K562 (cell line): Measurements from ENCODE around the gene C1orf21. TPM values are rescaled to one million over a fixed set of nuclear protein-coding genes. Genes with fewer than 3 reads are reported as not detected.

ENCODE experiments used
- ATAC-seq: fragments of 200-7000 bp; cut with Tn5 transposase; 3 replicates; pipeline ENCODE4 v1.9.1; 2020; ENCODE audit warnings: moderate library complexity
- BruUV-seq: library from RNA; stranded (reverse); fragments of 400-500 nt; replicated peaks from 2 replicates; lab custom pipeline; 2021; lab: Mats Ljungman, UMichigan
- CTCF ChIA-PET: fragments of 300-600 bp; formaldehyde crosslinking; extraction: SDS; loops from one replicate; lab custom pipeline; 2021; ENCODE audit warnings: low intra/inter-chr PET ratio; lab: Yijun Ruan, JAX
- POLR2A ChIA-PET: fragments of 300-600, 350-650 bp; sonication (Branson Sonifier 250); formaldehyde crosslinking; extraction: SDS; loops from one replicate; lab custom pipeline; 2021; ENCODE audit warnings: antibody characterized with exemption, inconsistent platforms; lab: Yijun Ruan, JAX
- DNase-seq, 4 experiments: peaks; one replicate each; pipeline versions ENCODE4 v3.0.0 to v3.0.0-alpha.2; 2011 to 2018; ENCODE audit warnings: low spot score in 3 of 4, mixed read lengths in 3 of 4; ENCODE audit errors: extremely low read depth in 1 of 4
- FAIRE-seq: peaks from 2 replicates; lab custom pipeline; 2011; peaks lifted over from hg19 to GRCh38; lab: Jason Lieb, UNC
- H2AFZ ChIP-seq: 2 replicates; pipeline ENCODE4 v1.6.0; 2011; ENCODE audit warnings: low read depth, low read length, control low read depth, inconsistent platforms
- H3K27ac ChIP-seq: fragments of 200-600 bp; 3 replicates; pipeline ENCODE4 v1.8.0; 2011; ENCODE audit warnings: low read depth, mild to moderate bottlenecking, control low read depth, inconsistent platforms, low read length, moderate library complexity, mixed read lengths; ENCODE audit errors: extremely low read depth
- H3K27me3 ChIP-seq, 2 experiments: fragments of 300-600 bp in 1 of 2; 2 replicates in 1 of 2; 3 replicates in 1 of 2; pipeline versions ENCODE4 v1.6.0 to v1.8.0; 2011; ENCODE audit warnings: inconsistent platforms in 2 of 2, low read length in 2 of 2, mild to moderate bottlenecking in 1 of 2, mixed read lengths in 1 of 2, moderate library complexity in 1 of 2; ENCODE audit not compliant: control insufficient read depth in 2 of 2, insufficient read depth in 2 of 2
- H3K36me3 ChIP-seq: fragments of 300-600 bp; 3 replicates; pipeline ENCODE4 v1.8.0; 2011; ENCODE audit warnings: mild to moderate bottlenecking, low read length, inconsistent platforms; ENCODE audit not compliant: control insufficient read depth, insufficient read depth
- H3K4me1 ChIP-seq, 2 experiments: fragments of 200-600 bp in 1 of 2; replicated peaks in 1 of 2; 2 replicates in 1 of 2; 3 replicates in 1 of 2; pipeline versions ENCODE4 v1.5.1 to v1.8.0; 2011; ENCODE audit warnings: inconsistent platforms in 2 of 2, low read length in 2 of 2, mild to moderate bottlenecking in 1 of 2, mixed read lengths in 1 of 2, moderate library complexity in 1 of 2; ENCODE audit not compliant: control insufficient read depth in 2 of 2, insufficient read depth in 2 of 2
- H3K4me2 ChIP-seq: 2 replicates; pipeline ENCODE4 v1.6.1; 2011; ENCODE audit warnings: low read length, control low read depth, inconsistent platforms, mixed read lengths; ENCODE audit not compliant: insufficient read depth
- H3K4me3 ChIP-seq: fragments of 200-600 bp; sonication (generic), shearing (Covaris generic); 2 replicates; pipeline ENCODE4 v1.5.1; 2016; ENCODE audit warnings: control low read depth, inconsistent platforms
- H3K79me2 ChIP-seq: fragments of 200-600 bp; 3 replicates; pipeline ENCODE4 v1.8.0; 2011; ENCODE audit warnings: low read length, inconsistent platforms; ENCODE audit not compliant: control insufficient read depth, insufficient read depth
- H3K9ac ChIP-seq, 2 experiments: 2 replicates each; pipeline versions ENCODE4 v1.6.0 to v1.6.1; 2011; ENCODE audit warnings: low read depth in 2 of 2, low read length in 2 of 2, control low read depth in 1 of 2, inconsistent platforms in 1 of 2, mild to moderate bottlenecking in 1 of 2, mixed read lengths in 1 of 2; ENCODE audit not compliant: insufficient read depth in 1 of 2
- H3K9me1 ChIP-seq: one replicate; pipeline ENCODE4 v1.6.0; 2011; ENCODE audit warnings: inconsistent platforms, mild to moderate bottlenecking, low read length, moderate library complexity; ENCODE audit not compliant: control insufficient read depth, insufficient read depth
- H3K9me3 ChIP-seq: replicated peaks from 2 replicates; pipeline ENCODE4 v1.5.1; 2011; ENCODE audit warnings: low read depth, low read length, inconsistent platforms; ENCODE audit not compliant: control insufficient read depth, insufficient read depth
- H4K20me1 ChIP-seq: replicated peaks from 2 replicates; pipeline ENCODE4 v1.6.1; 2011; ENCODE audit warnings: low read length, inconsistent platforms, mixed read lengths; ENCODE audit not compliant: control insufficient read depth, insufficient read depth
- FOSL1 ChIP-seq: fragments of 200-800 bp; sonication (Bioruptor generic); conservative IDR thresholded peaks from 2 replicates; pipeline ENCODE4 v1.6.1; 2016; ENCODE audit warnings: missing genetic modification characterization, missing compliant biosample characterization
- HDAC6 ChIP-seq: IDR thresholded peaks from 2 replicates; pipeline ENCODE4 v1.6.1; 2012; ENCODE audit warnings: low read depth, mild to moderate bottlenecking, control low read depth, inconsistent platforms, low read length, moderate library complexity
- MTA1 ChIP-seq: fragments of 450-650 bp; IDR thresholded peaks from 2 replicates; pipeline ENCODE4 v1.6.1; 2017; ENCODE audit warnings: borderline replicate concordance
- MXI1 ChIP-seq: IDR thresholded peaks from 2 replicates; pipeline ENCODE4 v1.6.1; 2011; ENCODE audit warnings: low read depth, mild to moderate bottlenecking, improper control_type of control experiment, low read length
- PHB2 ChIP-seq: fragments of 450-650 bp; IDR thresholded peaks from 2 replicates; pipeline ENCODE4 v1.6.1; 2017; ENCODE audit warnings: low read depth
- ZFP1 ChIP-seq: fragments of 450-650 bp; formaldehyde crosslinking; IDR thresholded peaks from 2 replicates; pipeline ENCODE4 v1.4.0; 2020; ENCODE audit warnings: mild to moderate bottlenecking, mixed read lengths
- WGBS: fragments of 100-300 bp; shearing (Covaris generic); methylation state at CpG from one replicate; pipeline ENCODE4 v1.1.6; 2016; ENCODE audit warnings: low coverage, mixed read lengths; ENCODE audit not compliant: insufficient coverage; ENCODE audit errors: missing lambda C conversion rate; 5-methylcytosine and 5-hydroxymethylcytosine counted together
- in situ Hi-C: fragments of 300-500 bp; cut with MboI; formaldehyde crosslinking; loops from 4 replicates; pipeline ENCODE4 v1.15.0; 2018; ENCODE audit warnings: inconsistent platforms, mixed read lengths
- intact Hi-C: fragments of 100-400 bp; cut with micrococcal nuclease; formaldehyde crosslinking; loops from 2 replicates; pipeline ENCODE4 v1.14.2; 2022
- polyA plus RNA-seq, 8 experiments: library from polyadenylated mRNA; depleted of rRNA in 4 of 8; stranded (reverse) in 5 of 8; unstranded in 3 of 8; fragments of >200 nt; fragmentation: Nextera tagmentation in 2 of 8; fragmentation: Illumina TruSeq in 1 of 8; extraction: Ambion mirVana in 2 of 8; extraction: Trizol in 1 of 8; gene quantifications; 2 replicates each; pipeline versions ENCODE4 v1.2.1 to v1.2.3, GENCODE V29; 2011 to 2014; ENCODE audit warnings: inconsistent platforms in 1 of 8, missing spikeins in 1 of 8
- total RNA-seq, 7 experiments: library from RNA; depleted of rRNA in 6 of 7; stranded (reverse); fragments of >200 nt in 6 of 7; fragmentation: Illumina TruSeq in 2 of 7; extraction: Trizol in 2 of 7; gene quantifications; 2 replicates each; pipeline versions ENCODE4 v1.2.1 to v1.2.3, GENCODE V29; 2011 to 2021; ENCODE audit warnings: low replicate concordance in 1 of 7
- TF ChIP-seq, protein P1 (sequence below): fragments of 450-650 bp; IDR thresholded peaks from 2 replicates; pipeline ENCODE4 v1.6.1; 2016
- TF ChIP-seq, protein P2 (sequence below): fragments of 450-650 bp; IDR thresholded peaks from 2 replicates; pipeline ENCODE4 v1.7.0; 2016; ENCODE audit warnings: borderline replicate concordance
- TF ChIP-seq, protein P3 (sequence below): fragments of 450-650 bp; conservative IDR thresholded peaks from 2 replicates; pipeline ENCODE4 v1.6.1; 2016; ENCODE audit warnings: missing genetic modification characterization, low read depth, mild to moderate bottlenecking, missing compliant biosample characterization, moderate library complexity

Gene C1orf21
- total and polyA plus RNA-seq, 9 of the 15 experiments (the other 6 are each of a cell fraction or from before 2014, with no cell fraction given) = under 0.01 to 0.31 (median 0.07) TPM

DNA sequence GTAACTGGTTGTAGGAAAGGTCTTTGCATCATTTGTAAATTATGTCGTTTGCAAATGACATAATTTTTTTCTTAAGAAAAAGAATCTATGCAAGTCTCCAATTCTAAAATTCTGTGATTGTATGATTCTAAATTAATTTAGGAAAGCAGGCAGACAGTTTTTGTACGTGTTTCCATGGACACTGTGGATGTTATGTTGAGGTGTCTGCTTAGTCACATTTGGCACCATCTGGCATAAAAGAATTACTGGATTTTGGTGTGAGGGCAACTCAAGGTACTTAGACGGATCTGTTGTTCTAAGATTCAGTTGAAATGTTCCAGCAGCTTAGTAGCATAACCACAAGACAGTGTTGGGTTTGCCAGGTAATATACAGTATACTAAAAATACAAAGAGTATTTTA lies 42.5 kb downstream of the C1orf21 start (continued):
- TF ChIP-seq, protein P1, sequence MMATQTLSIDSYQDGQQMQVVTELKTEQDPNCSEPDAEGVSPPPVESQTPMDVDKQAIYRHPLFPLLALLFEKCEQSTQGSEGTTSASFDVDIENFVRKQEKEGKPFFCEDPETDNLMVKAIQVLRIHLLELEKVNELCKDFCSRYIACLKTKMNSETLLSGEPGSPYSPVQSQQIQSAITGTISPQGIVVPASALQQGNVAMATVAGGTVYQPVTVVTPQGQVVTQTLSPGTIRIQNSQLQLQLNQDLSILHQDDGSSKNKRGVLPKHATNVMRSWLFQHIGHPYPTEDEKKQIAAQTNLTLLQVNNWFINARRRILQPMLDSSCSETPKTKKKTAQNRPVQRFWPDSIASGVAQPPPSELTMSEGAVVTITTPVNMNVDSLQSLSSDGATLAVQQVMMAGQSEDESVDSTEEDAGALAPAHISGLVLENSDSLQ = no peak
- no peak for TF ChIP-seq PHB2

DNA sequence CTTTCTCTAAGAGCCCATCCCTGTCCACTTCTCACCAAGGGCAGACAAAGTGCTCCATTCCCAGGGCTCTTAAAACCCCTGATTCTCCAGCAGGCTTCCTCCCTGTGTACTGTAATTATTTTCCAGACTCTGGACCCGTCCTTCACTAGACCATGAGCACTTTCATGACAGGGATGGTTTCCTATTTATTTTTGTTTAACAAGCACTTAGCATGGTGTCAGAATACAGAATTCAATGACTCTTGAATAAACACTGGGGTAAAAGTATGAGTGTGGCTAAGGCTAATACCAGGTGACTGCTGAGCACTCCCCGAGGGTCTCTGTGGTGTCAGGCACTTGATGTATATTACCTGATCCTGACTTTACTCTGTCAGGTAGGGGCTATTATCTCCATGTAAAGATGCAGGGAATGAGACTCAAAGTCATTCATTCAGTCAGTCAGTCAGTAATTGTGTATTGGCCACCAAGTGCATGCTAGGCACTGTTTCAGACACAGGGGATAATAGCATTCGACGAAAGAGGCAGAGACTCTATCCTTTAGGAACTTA lies 47.2 kb downstream of the C1orf21 start:
- peaks cover 0 to 5% of the 10 kb centered on the region in 2 experiments; a peak in 2 of 5 replicates for H3K27me3 ChIP-seq
- DNase-seq (no peak), ATAC-seq (no peak), FAIRE-seq (no peak)
- H2AFZ ChIP-seq = no peak overlapping the region
- in situ Hi-C loops (no loop called here), intact Hi-C loops (no loop called here)
- BruUV-seq = no TSS peak
- no peak overlapping the region for H3K27ac ChIP-seq
- H3K9ac ChIP-seq = no peak overlapping the region
- H4K20me1 ChIP-seq = no peaks in the 10 kb centered on the region
- ChIA-PET POLR2A (no interaction called here), CTCF (no interaction called here)
- H3K4me1 ChIP-seq = no peaks in the 10 kb centered on the region
- WGBS = 0% methylated on average over 4 of the region's 4 CpGs
- TF ChIP-seq MTA1 (no peak), FOSL1 (no peak), MXI1 (no peak), HDAC6 (no peak), ZFP1 (CRISPR knock-in tag) (no peak)
- TF ChIP-seq, protein P2, sequence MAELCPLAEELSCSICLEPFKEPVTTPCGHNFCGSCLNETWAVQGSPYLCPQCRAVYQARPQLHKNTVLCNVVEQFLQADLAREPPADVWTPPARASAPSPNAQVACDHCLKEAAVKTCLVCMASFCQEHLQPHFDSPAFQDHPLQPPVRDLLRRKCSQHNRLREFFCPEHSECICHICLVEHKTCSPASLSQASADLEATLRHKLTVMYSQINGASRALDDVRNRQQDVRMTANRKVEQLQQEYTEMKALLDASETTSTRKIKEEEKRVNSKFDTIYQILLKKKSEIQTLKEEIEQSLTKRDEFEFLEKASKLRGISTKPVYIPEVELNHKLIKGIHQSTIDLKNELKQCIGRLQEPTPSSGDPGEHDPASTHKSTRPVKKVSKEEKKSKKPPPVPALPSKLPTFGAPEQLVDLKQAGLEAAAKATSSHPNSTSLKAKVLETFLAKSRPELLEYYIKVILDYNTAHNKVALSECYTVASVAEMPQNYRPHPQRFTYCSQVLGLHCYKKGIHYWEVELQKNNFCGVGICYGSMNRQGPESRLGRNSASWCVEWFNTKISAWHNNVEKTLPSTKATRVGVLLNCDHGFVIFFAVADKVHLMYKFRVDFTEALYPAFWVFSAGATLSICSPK = no peak
- TF ChIP-seq, protein P3, sequence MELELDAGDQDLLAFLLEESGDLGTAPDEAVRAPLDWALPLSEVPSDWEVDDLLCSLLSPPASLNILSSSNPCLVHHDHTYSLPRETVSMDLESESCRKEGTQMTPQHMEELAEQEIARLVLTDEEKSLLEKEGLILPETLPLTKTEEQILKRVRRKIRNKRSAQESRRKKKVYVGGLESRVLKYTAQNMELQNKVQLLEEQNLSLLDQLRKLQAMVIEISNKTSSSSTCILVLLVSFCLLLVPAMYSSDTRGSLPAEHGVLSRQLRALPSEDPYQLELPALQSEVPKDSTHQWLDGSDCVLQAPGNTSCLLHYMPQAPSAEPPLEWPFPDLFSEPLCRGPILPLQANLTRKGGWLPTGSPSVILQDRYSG (tag) = no peak
- no peaks in the 10 kb centered on the region for H3K36me3 ChIP-seq
- no peaks in the 10 kb centered on the region for H3K79me2 ChIP-seq
- H3K4me2 ChIP-seq = no peak overlapping the region
- no peaks in the 10 kb centered on the region for H3K9me1 ChIP-seq
- no peak overlapping the region for H3K4me3 ChIP-seq
- no peaks in the 10 kb centered on the region for H3K9me3 ChIP-seq
